H54 (cell line): ENCODE data around the gene SLC12A5.
A peak's percentile ranks its signal among the peaks of the same experiment; 100 is the strongest.
"Not testable (repeated sequence)": the region's sequence is repeated elsewhere in the genome, so short reads cannot be mapped to it uniquely, and the experiment has no call there.

Source experiments
- DNase-seq: peaks from one replicate; pipeline ENCODE4 v3.0.0; 2011; ENCODE audit warnings: low spot score, mixed read lengths; ENCODE audit not compliant: insufficient read length
- FAIRE-seq: peaks from 3 replicates; lab custom pipeline; 2011; peaks lifted over from hg19 to GRCh38; lab: Jason Lieb, UNC
- POLR2A ChIP-seq: IDR thresholded peaks from 2 replicates; pipeline ENCODE4 v1.6.1; 2011; ENCODE audit warnings: low read depth, mild to moderate bottlenecking, low read length

Gene SLC12A5

DNA sequence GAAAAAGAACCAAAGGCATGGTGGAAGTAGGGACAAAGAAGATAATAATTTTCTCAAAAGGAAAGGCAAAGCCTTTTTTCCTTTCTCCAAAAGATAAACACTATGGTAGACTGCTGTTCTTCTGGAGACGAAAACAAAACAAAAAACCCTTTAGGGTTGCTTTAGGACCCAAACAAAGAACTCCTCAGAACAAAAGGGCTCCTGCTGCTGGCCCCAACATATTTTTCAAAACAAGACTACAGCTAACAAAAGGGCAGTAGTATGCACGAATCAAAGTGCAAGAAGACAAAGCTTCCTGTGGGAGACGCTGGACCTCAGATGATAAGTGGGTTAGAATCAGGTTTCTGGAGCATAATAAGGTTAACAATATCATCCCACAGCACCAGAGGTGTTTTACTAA, 45.0 kb downstream of the SLC12A5 start:
- no peak for DNase-seq
- FAIRE-seq = no peak
- TF ChIP-seq POLR2A = no peak

DNA sequence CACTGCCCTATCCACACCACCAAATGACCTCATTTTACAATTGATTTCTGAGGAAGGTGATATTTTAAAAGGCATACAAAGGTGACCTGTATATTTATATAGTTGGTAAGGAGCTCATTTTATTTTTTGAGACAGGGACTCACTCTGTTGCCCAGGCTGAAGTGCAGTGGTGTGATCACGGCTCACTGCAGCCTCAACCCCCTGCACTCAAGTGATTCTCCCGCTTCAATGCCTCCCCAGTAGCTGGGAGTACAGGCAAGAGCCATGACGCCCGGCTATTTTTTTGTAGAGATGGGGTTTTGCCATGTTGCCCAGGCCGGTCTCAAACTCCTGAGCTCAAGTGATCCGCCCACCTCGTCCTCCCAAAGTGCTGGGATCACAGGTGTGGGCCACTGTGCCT, 47.8 kb downstream of the SLC12A5 start:
- no peak for FAIRE-seq
- no peak for DNase-seq
- TF ChIP-seq POLR2A = no peak

DNA sequence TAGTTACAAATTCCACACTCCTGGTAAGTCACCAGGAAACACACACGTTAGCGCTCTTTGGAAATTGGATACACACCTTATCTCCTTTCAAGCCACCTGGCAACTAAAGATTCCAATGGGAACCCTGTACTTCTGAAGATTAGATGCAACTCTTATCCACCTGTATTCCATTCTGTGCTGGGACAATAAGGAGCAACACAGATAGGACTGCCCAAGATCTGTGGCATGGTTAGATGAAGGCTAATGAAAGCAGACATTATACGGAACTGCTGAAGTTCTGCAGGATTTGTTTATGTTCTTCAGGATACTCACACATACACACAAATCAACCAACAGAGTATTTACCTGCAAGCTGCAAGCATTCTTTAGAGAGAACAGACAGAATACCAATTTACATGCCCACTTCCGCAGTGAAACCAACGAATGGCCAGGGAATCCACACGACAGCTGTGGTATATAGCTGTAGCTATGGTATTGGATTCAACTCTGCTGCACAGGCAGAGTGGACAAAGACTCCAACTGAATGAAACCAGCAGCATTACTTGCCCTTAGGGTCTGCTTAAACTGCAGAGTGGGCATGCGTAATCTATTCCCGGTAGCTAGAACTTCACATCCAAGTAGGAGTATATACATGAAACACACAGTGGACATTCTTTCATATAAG, 48.8 kb downstream of the SLC12A5 start:
- TF ChIP-seq POLR2A = no peak
- DNase-seq (no peak), FAIRE-seq (no peak)

DNA sequence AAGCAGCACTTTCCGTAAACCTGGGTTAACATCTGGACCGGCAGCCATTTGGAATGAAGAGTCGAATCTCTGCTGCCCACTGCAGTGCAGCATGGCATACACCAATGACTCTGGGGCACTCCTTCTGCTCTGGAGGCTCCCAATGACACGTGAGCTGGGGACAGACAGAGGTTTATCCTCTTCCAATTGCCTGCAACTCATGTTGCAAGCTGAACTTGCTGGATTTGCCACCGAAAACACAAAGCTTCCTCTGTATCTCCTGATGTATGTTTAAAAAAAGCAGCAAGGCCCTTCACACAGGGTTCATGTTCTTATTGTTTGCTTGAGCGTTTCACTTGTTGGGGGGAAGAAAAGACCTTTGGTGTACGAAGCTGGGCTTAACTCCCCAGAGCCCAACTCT, 49.9 kb downstream of the SLC12A5 start:
- FAIRE-seq (no peak), DNase-seq (no peak)

DNA sequence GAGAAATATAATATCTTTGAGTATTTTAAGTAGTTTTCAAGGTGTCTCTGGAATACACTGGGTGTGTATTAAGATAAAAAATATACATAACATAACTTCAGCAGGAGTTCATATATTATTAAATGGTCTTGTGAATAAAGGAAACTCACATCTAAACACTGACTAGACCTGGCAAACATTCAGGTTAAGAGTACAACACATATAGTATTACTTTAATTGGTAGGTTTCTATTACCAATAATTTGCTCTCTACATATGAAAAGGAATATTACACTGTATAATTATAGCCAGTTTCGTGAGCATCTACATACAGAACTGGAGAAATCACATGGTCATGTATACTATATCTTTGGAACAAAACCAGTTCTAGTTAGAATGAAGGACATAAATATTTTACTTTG, 52.1 kb downstream of the SLC12A5 start:
- no peak for TF ChIP-seq POLR2A
- no peak for FAIRE-seq
- DNase-seq = no peak

More for the DNA sequence above, 49.9 kb downstream of the SLC12A5 start:
- no peak for TF ChIP-seq POLR2A

DNA sequence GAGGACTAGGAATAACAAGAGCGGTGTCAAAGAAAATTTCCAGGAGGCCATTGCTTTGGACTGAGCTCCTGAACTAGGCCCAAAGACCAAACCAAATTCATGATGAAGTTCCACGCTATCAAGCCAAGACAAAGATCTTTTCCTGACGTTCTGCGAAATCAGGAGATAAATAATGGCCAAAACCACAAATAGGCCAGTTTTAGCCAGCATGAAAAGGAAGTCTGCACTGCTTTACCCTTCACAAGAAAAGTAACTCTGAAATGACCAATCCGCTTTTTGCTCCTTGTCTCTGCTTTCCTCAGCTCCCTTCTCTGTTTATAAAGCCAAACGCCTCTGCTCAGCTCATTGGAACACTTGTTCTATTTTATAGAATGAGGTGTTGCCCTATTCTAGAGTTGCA, 54.1 kb downstream of the SLC12A5 start:
- TF ChIP-seq POLR2A = no peak
- DNase-seq = no peak
- FAIRE-seq = no peak

DNA sequence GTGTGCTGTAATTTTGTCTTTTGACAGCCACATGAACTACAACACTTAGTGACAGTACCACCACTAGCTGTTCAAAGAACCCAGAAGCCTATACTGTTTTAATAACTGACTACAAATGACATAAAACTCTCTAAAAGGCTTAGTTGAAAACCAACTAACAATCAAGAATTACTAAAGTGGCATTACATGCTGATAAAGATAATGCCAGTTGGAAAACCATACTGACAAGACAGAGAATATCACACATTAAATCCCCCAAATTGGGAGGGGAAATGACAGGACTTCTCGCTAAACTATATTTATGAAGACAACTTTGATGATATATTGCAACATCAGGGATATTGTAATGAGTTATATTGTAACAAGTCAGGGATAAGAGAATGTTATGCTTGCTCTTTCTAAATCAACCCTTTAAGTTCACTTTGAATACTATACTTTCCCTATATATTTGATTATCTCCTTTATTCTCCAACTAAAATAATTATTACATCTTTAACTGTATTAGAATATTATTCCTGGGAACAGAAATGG, 54.6 kb downstream of the SLC12A5 start:
- FAIRE-seq (no peak), DNase-seq (no peak)
- no peak for TF ChIP-seq POLR2A

DNA sequence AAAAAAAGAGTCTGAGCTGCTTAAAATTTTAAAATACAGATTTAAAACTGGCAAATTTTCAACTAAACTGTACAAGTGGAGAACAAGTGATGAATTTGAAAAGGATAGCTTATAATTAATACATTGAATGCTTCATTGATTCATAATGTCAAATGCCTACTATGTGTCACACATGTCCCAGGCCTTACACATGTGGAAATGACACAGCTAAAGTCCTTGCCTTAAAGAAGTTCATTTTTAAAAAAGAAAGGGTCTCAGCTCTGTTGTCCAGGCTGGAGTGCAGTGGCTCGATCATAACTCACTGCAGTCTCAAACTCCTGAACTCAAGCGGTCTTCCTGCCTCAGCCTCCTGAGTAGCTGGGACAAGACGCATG, 55.8 kb downstream of the SLC12A5 start:
- DNase-seq (no peak), FAIRE-seq (no peak)
- no peak for TF ChIP-seq POLR2A

DNA sequence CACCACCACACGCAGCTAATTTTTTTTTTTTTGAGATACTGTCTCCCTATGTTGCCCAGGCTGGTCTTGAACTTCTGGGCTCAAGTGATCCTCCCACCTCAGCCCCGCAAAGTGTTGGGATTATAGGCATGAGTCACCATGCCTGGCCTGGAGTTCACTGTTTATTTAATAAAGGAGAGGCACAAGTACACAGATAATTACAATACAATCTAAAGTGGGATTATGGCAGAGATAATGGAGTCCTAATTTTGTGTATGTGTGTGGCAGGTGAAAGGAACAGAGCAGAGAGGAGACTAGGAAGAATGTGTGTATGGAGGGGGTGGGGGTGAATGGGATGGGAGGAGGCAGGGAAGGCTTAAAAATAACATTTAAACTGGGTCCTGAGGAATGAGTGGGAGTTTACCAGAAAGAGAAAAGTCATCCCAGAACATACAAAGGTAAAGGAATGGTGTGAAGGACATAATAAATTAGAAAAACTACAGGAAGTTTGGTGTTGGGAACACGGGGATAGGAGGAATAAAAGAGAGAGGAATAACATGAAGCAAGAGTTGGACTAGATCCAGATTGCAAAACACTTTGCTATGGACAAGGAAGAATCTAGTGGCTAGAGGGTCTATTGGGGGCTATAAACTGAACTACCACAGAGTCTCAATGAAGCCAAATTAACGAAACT, 56.3 kb downstream of the SLC12A5 start:
- FAIRE-seq (peak; percentile 80), DNase-seq (no peak)
- no peak for TF ChIP-seq POLR2A

DNA sequence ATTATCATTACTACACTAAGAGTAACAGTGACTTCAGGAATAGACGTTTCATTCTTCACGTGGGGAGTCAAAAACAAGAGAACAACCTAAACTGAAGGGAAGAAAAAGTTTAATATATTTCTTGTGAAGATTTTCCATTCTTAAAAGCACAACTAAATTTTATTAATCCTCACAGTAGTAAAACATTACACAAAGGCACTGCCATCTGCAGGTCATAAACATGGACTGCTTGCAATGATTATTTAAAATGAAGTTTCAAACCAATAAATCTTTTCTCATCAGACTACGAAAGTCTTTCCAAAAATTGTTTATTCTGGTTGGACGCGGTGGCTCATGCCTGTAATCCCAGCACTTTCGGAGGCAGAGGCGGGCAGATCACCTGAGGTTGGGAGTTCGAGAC, 58.1 kb downstream of the SLC12A5 start:
- DNase-seq (no peak), FAIRE-seq (no peak)
- TF ChIP-seq POLR2A = no peak

DNA sequence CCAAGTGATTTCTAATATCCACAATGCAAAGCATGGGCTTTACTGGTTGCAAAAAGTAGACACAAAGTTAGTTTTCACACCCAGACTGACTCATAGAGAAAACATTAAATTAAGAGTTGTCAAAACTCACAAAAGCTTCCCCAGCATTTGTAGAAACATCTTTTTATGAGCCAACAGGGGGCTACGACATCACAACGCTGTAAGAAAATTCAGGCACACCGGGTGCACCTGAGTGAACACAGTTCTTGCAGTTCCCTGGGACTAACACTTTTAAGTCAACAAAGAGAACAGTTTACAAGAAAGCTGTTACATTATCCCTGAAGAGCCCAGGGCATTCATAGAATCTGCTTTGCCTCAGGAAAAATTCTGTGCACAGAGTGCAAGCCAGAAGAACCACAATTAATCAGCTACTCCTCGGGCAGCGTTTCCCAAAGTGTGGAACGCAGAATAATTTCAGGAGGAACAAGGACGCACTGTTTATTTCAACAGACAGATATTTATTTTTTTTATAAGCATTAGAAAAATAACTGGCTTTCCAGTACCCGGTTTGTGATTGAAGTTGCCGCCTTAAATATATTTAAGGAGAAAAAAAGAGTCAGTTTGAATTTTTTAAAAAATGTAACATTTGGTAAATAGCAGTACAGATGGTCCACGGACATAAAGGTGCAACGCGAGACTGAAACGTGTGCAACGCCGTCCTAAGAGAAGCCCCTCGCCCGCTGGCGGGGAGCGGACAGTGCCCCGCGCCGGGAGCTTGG, 59.6 kb downstream of the SLC12A5 start:
- no peak for DNase-seq
- TF ChIP-seq POLR2A = no peak
- peak; percentile 15 for FAIRE-seq

DNA sequence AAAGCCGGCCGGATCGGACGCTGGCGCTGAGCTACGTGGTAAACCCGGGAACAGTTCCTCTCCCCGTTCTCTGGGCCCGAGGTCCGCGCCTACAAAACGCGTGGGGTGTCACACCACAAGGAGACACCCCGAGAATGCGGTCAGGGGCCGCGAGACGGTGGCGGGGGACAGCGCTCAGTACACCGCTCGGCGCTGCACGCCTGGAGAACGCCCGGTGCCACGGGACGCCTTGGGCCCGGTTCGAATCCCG, 60.1 kb downstream of the SLC12A5 start:
- DNase-seq (peak; percentile 47), FAIRE-seq (no peak)
- TF ChIP-seq POLR2A = no peak

DNA sequence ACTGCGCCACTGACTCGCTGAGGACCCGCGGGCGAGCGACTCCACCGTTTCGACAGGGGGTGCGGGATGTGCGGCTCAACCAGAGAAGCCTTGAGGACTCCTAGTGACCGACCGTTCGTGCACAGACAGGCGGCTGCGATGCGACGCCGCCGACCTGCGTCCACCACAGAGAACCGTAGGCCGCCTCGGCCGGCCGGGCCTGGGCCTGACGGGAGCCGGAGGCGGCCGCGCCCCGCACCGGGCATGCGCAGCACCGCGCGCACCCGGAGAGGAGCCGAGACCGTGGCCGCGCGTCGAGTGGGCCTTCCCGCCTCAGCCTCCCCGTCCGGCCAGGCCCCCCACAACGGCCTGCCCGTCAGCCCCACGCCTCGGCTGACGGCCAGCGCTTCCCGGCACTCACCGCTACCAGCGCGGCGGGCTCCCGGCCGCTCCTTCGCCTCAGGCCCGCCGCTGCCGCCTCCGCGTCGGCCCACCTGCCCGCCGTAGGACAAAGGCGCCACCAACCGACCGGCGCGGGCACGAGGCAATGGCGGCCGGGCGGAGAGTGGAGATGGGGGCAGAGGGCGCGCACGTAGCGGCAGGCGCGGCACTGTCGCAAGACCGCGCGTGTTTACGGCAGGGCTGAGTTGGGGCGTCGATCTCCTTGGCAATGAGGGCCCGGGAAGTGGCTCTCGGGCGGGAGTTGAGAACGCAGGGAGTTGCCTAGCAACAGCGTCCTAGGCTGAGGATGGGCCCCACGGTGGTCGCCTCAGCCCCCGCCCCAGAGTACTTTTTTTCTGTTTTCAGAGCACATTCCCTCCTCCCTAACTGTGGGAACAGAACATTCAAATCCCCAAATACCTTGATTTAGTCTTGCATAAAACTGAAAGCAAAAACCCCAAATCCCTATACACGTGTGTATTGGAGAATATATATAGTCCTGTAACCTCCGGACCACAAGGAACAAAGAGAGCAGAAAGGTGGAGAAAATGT, 60.7 kb downstream of the SLC12A5 start, which contains the start of gene NCOA5:
TSS of gene NCOA5 (minus strand) at position 546 of the 972 bp plus-strand sequence. CDS start 10,538 bp downstream, outside the sequence.
- FAIRE-seq (peak; percentile 36), DNase-seq (peak; percentile 96)
- TF ChIP-seq POLR2A = peak; percentile 92

DNA sequence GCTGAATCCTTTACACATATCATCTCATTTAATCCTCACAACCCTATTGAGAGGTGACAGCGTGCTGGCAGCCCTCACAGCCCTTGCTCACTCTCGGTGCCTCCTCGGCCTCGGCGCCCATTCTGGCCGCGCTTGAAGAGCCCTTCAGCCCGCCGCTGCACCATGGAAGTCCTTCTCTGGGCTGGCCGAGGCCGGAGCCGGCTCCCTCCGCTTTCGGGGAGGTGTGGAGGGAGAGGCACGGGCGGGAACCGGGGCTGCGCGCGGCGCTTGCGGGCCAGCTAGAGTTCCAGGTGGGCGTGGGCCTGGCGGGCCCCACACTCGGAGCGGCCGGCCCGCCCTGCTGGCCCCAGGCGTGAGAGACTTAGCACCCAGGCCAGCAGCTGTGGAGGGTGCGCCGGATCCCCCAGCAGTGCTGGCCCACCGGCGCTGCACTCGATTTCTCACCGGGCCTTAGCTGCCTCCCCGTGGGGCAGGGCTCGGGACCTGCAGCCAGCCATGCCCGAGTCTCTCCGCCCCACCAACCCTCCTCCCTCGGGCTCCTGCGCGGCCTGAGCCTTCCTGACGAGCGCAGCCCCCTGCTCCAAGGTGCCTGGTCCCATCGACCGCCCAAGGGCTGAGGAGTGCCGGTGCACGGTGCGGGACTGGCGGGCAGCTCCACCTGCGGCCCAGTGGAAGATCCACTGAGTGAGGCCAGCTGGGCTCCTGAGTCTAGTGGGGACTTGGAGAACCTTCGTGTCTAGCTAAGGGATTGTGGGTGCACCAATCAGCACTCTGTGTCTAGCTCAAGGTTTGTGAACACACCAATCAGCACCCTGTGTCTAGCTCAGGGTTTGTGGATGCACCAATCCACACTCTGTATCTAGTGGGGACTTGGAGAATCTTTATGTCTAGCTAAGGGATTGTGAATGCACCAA, 62.9 kb downstream of the SLC12A5 start:
- not testable (repeated sequence) for DNase-seq, FAIRE-seq
